Measurements from ENCODE around the gene FAR2. TPM values are rescaled to one million over a fixed set of nuclear protein-coding genes. Genes with fewer than 3 reads are reported as not detected.

The FAR2 gene
- total RNA-seq, 1 donor from 2014 or later = 3.9 TPM

DNA sequence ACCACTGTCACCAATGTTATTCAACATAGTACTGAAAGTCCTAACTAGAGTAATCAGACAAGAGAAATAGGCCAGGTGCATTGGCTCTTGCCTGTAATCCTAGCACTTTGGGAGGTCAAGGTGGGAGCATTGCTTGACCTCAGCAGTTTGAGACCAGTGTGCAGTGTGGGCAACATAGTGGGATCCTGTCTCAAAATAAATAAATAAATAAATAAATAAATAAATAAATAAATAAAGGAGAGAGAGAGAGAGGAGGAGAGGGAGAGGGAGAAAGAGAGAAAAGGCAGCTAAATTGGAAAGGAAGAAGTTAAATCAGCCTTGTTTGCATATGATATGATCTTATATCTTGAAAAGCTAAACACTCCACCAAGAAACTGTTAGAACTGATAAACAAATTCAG lies 115.3 kb downstream of the FAR2 start:
- no peaks in the 10 kb centered on the region for H3K9me3 ChIP-seq (ENCODE audit: insufficient read depth, low read depth, low read length)
- Mint-ChIP-seq H3K4me1 (ENCODE audit: low read depth, unreplicated experiment) (no peaks in the 10 kb centered on the region), H3K36me3 (ENCODE audit: low read depth, unreplicated experiment) (no peaks in the 10 kb centered on the region), H3K9me3 (ENCODE audit: unreplicated experiment) (peaks cover 5% of the 10 kb centered on the region), H3K4me3 (ENCODE audit: unreplicated experiment) (no peak overlapping the region), H3K27ac (ENCODE audit: unreplicated experiment) (no peak overlapping the region), H3K27me3 (ENCODE audit: low read depth, unreplicated experiment) (peaks cover 1% of the 10 kb centered on the region)
- no peaks in the 10 kb centered on the region for H3K36me3 ChIP-seq (ENCODE audit: insufficient read depth, low read length)
- H2AFZ ChIP-seq (ENCODE audit: low read depth, low read length) = no peak overlapping the region
- FAIRE-seq (no peak), DNase-seq (ENCODE audit: low read depth) (no peak)
- H3K27ac ChIP-seq (ENCODE audit: low read depth, low read length) = no peak overlapping the region
- H3K4me3 ChIP-seq (ENCODE audit: insufficient read depth, low read depth, low read length) = no peak overlapping the region
- no peaks in the 10 kb centered on the region for H4K20me1 ChIP-seq (ENCODE audit: insufficient read depth, low read length)
- H3K4me2 ChIP-seq (ENCODE audit: low read length) = no peak overlapping the region
- H3K27me3 ChIP-seq (ENCODE audit: insufficient read depth, low read length) = no peaks in the 10 kb centered on the region
- H3K4me1 ChIP-seq (ENCODE audit: insufficient read depth, low read length) = no peaks in the 10 kb centered on the region
- no peak overlapping the region for H3K9ac ChIP-seq (ENCODE audit: low read length)
- no peaks in the 10 kb centered on the region for H3K79me2 ChIP-seq (ENCODE audit: insufficient read depth, low read length)
- TF ChIP-seq, protein P1, sequence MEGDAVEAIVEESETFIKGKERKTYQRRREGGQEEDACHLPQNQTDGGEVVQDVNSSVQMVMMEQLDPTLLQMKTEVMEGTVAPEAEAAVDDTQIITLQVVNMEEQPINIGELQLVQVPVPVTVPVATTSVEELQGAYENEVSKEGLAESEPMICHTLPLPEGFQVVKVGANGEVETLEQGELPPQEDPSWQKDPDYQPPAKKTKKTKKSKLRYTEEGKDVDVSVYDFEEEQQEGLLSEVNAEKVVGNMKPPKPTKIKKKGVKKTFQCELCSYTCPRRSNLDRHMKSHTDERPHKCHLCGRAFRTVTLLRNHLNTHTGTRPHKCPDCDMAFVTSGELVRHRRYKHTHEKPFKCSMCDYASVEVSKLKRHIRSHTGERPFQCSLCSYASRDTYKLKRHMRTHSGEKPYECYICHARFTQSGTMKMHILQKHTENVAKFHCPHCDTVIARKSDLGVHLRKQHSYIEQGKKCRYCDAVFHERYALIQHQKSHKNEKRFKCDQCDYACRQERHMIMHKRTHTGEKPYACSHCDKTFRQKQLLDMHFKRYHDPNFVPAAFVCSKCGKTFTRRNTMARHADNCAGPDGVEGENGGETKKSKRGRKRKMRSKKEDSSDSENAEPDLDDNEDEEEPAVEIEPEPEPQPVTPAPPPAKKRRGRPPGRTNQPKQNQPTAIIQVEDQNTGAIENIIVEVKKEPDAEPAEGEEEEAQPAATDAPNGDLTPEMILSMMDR (IDR thresholded peaks at IDR 0.05; ENCODE audit: insufficient read depth, low read depth, low read length) = no peak
- TF ChIP-seq EZH2 (IDR thresholded peaks at IDR 0.05; ENCODE audit: insufficient read depth, low read length) = no peak

DNA sequence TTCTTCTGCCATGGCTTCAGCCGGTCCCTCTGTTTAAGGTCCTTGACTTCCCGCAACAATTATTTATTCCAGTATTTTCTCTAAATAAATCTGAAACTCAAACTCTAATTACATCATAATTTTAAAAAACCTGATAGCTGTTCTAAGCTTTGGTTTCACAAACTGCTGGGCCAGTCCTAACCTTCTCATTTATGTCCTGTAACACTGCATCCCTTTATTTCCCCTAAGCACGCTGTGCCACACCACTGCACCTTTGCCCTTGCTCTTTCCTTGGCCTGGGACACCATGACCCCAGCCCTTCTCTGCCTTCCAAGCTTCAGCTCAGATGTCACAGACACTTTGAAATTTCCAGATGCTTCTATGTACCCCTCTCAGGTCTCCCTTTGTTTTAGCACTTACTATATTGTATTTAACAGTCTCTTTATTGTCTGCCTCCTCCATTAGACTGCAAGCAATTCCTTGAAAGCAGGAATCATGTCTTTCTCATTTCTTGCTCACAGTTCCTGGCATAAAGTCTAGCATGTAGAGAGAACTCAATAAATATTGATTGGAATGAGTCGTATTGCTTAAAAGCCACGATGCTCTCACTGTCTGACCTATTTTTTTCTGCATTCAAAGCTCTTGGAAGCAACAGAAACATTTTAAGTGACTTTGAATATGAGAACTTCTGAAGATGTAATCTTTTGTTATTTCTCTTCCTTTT lies 120.8 kb downstream of the FAR2 start:
- H4K20me1 ChIP-seq (ENCODE audit: insufficient read depth, low read length) = no peaks in the 10 kb centered on the region
- no peak overlapping the region for H3K4me3 ChIP-seq (ENCODE audit: insufficient read depth, low read depth, low read length)
- Mint-ChIP-seq H3K27ac (ENCODE audit: unreplicated experiment) (no peak overlapping the region), H3K4me1 (ENCODE audit: low read depth, unreplicated experiment) (peaks cover 8% of the 10 kb centered on the region), H3K36me3 (ENCODE audit: low read depth, unreplicated experiment) (no peaks in the 10 kb centered on the region), H3K9me3 (ENCODE audit: unreplicated experiment) (peaks cover 2% of the 10 kb centered on the region), H3K4me3 (ENCODE audit: unreplicated experiment) (no peak overlapping the region), H3K27me3 (ENCODE audit: low read depth, unreplicated experiment) (no peaks in the 10 kb centered on the region)
- no peaks in the 10 kb centered on the region for H3K9me3 ChIP-seq (ENCODE audit: insufficient read depth, low read depth, low read length)
- H3K36me3 ChIP-seq (ENCODE audit: insufficient read depth, low read length) = no peaks in the 10 kb centered on the region
- no peak overlapping the region for H3K9ac ChIP-seq (ENCODE audit: low read length)
- TF ChIP-seq, protein P1 (IDR thresholded peaks at IDR 0.05; ENCODE audit: insufficient read depth, low read depth, low read length) = no peak
- no peak for TF ChIP-seq EZH2 (IDR thresholded peaks at IDR 0.05; ENCODE audit: insufficient read depth, low read length)
- H3K4me2 ChIP-seq (ENCODE audit: low read length) = no peak overlapping the region
- no peaks in the 10 kb centered on the region for H3K4me1 ChIP-seq (ENCODE audit: insufficient read depth, low read length)
- no peaks in the 10 kb centered on the region for H3K27me3 ChIP-seq (ENCODE audit: insufficient read depth, low read length)
- FAIRE-seq (no peak), DNase-seq (ENCODE audit: low read depth) (no peak)
- no peak overlapping the region for H3K27ac ChIP-seq (ENCODE audit: low read depth, low read length)
- H3K79me2 ChIP-seq (ENCODE audit: insufficient read depth, low read length) = no peaks in the 10 kb centered on the region
- no peak overlapping the region for H2AFZ ChIP-seq (ENCODE audit: low read depth, low read length)

DNA sequence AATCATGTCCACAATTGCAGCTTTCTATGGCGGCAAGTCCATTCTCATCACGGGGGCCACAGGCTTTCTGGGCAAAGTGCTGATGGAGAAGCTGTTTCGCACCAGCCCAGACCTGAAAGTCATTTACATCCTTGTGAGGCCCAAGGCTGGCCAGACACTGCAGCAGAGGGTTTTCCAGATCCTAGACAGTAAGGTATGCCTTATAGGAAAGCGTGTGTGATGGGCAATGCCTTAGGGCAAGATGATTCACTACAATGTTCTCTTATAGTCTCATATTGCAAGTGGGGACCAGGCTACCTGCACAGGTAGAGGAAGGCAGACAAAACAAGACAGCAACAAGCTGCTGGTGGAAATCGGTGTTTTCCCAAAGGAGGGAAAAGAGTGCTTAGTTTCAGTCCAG lies 121.4 kb downstream of the FAR2 start:
- Histone ChIP-seq H3K4me2 (ENCODE audit: low read length) (no peak overlapping the region), H3K79me2 (ENCODE audit: insufficient read depth, low read length) (no peaks in the 10 kb centered on the region), H3K4me1 (ENCODE audit: insufficient read depth, low read length) (no peaks in the 10 kb centered on the region), H3K36me3 (ENCODE audit: insufficient read depth, low read length) (no peaks in the 10 kb centered on the region), H4K20me1 (ENCODE audit: insufficient read depth, low read length) (no peaks in the 10 kb centered on the region), H3K9me3 (ENCODE audit: insufficient read depth, low read depth, low read length) (no peaks in the 10 kb centered on the region), H3K4me3 (ENCODE audit: insufficient read depth, low read depth, low read length) (no peak overlapping the region), H3K9ac (ENCODE audit: low read length) (no peak overlapping the region), H3K27me3 (ENCODE audit: insufficient read depth, low read length) (no peaks in the 10 kb centered on the region), H2AFZ (ENCODE audit: low read depth, low read length) (no peak overlapping the region), H3K27ac (ENCODE audit: low read depth, low read length) (no peak overlapping the region)
- peaks cover 8% of the 10 kb centered on the region for H3K4me1 Mint-ChIP-seq (ENCODE audit: low read depth, unreplicated experiment)
- H3K27ac Mint-ChIP-seq (ENCODE audit: unreplicated experiment) = no peak overlapping the region
- DNase-seq (ENCODE audit: low read depth) (no peak), FAIRE-seq (no peak)
- H3K4me3 Mint-ChIP-seq (ENCODE audit: unreplicated experiment) = no peak overlapping the region
- H3K36me3 Mint-ChIP-seq (ENCODE audit: low read depth, unreplicated experiment) = no peaks in the 10 kb centered on the region
- no peaks in the 10 kb centered on the region for H3K27me3 Mint-ChIP-seq (ENCODE audit: low read depth, unreplicated experiment)
- H3K9me3 Mint-ChIP-seq (ENCODE audit: unreplicated experiment) = no peaks in the 10 kb centered on the region
- TF ChIP-seq, protein P1 (IDR thresholded peaks at IDR 0.05; ENCODE audit: insufficient read depth, low read depth, low read length) = no peak
- TF ChIP-seq EZH2 (IDR thresholded peaks at IDR 0.05; ENCODE audit: insufficient read depth, low read length) = no peak
